Right cardiac atrium (tissue), 5 donors: ENCODE measurements around the gene APBB2. TPM values are rescaled to one million over a fixed set of nuclear protein-coding genes. Genes with fewer than 3 reads are reported as not detected.
A peak's percentile ranks its signal among the peaks of the same experiment; 100 is the strongest.
"Not testable (repeated sequence)": the region's sequence is repeated elsewhere in the genome, so short reads cannot be mapped to it uniquely, and the experiment has no call there.

Source experiments
- ATAC-seq, 2 donors: fragments of 200-7000 bp; cut with Tn5 transposase; one replicate each; pipeline versions ENCODE4 v1.8.0 to v1.9.1; 2020; ENCODE audit warnings: moderate library complexity in 2 of 2, mild to moderate bottlenecking in 1 of 2
- DNase-seq, 3 donors: peaks; one replicate each; pipeline ENCODE4 v3.0.0-alpha.2; 2020
- H3K27ac ChIP-seq: one replicate; pipeline ENCODE4 v1.5.1; 2013; ENCODE audit warnings: mild to moderate bottlenecking, low read length, control low read depth, moderate library complexity
- H3K27me3 ChIP-seq: one replicate; pipeline ENCODE4 v1.6.1; 2013; ENCODE audit not compliant: control insufficient read depth, insufficient read depth
- H3K4me1 ChIP-seq: one replicate; pipeline ENCODE4 v1.6.1; 2013; ENCODE audit warnings: low read length; ENCODE audit not compliant: control insufficient read depth, insufficient read depth
- H3K4me3 ChIP-seq: one replicate; pipeline ENCODE4 v1.5.1; 2013; ENCODE audit warnings: low read length, control low read depth
- H3K9me3 ChIP-seq: one replicate; pipeline ENCODE4 v1.6.1; 2013; ENCODE audit warnings: low read length; ENCODE audit not compliant: control insufficient read depth
- whole genome bisulfite sequencing: extraction: QIAGEN DNeasy Blood & Tissue Kit; methylation state at CpG from one replicate; pipeline ENCODE4 v1.1.7; 2013; 5-methylcytosine and 5-hydroxymethylcytosine counted together
- intact Hi-C, 4 donors: fragments of 100-400 bp; cut with DNase I; formaldehyde crosslinking; loops; one replicate each; pipeline versions ENCODE4 v1.11.0 to v1.14.0; 2022 to 2023
- polyA plus RNA-seq: library from polyadenylated mRNA; stranded (reverse); fragments of 200-250 nt; gene quantifications from one replicate; pipeline ENCODE4 v1.2.3, GENCODE V29; 2013
- total RNA-seq, 4 donors: library from RNA; stranded (reverse); fragmentation: NEBNext Ultra II Directional; extraction: Animal tissue kit (Norgen Biotek cat#: 25700); gene quantifications; one replicate each; pipeline ENCODE4 v1.2.1, GENCODE V29; 2021
- donor health status: healthy with polysubstance abuse.
- donor health status: DM: no; HTN: yes; CAD: no.
- donor health status: DM: no; HTN: no; CAD: no.
- donor health status: DM: no; HTN: yes; CAD: no; lungs with severe emphysema.
- donor health status: DM: yes; HTN: yes; CAD: no.

Gene APBB2
- total and polyA plus RNA-seq, 5 donors, result 12.7 to 46.2 (median 37.0) TPM

- intact Hi-C loops, result no loop called here
- H3K9me3 ChIP-seq, result no peaks in the 10 kb centered on the region
- peaks cover 4% of the 10 kb centered on the region for H3K4me1 ChIP-seq
- H3K27me3 ChIP-seq, result no peaks in the 10 kb centered on the region
- H3K27ac ChIP-seq, result no peak overlapping the region
- H3K4me3 ChIP-seq, result no peak overlapping the region
- DNase-seq, result no peak
- no peak for ATAC-seq
- 86% methylated on average over 1 of the region's 1 CpG for WGBS
Observed at GRCh38 chr4:41158274-41158673, 56.1 kb downstream of the APBB2 start.

- no peak for ATAC-seq
- H3K27me3 ChIP-seq, result no peaks in the 10 kb centered on the region
- no peak overlapping the region for H3K27ac ChIP-seq
- no peak for DNase-seq
- WGBS, result 69% methylated on average over 6 of the region's 6 CpGs
- intact Hi-C loops, result no loop called here
- peaks cover 4% of the 10 kb centered on the region for H3K4me1 ChIP-seq
- H3K9me3 ChIP-seq, result no peaks in the 10 kb centered on the region
- no peak overlapping the region for H3K4me3 ChIP-seq
Observed at GRCh38 chr4:41157009-41157408, 57.3 kb downstream of the APBB2 start.

- Histone ChIP-seq H3K9me3 (no peaks in the 10 kb centered on the region), H3K27ac (no peak overlapping the region), H3K4me1 (peaks cover 4% of the 10 kb centered on the region), H3K27me3 (no peaks in the 10 kb centered on the region), H3K4me3 (no peak overlapping the region)
- no peak for ATAC-seq
- intact Hi-C loops, result no loop called here
- WGBS, result 77% methylated on average over 10 of the region's 10 CpGs
- DNase-seq, result no peak
Observed at GRCh38 chr4:41156574-41156973, 57.8 kb downstream of the APBB2 start.

- 43% methylated on average over 5 of the region's 5 CpGs for WGBS
- Histone ChIP-seq H3K27me3 (no peaks in the 10 kb centered on the region), H3K4me3 (no peak overlapping the region), H3K27ac (no peak overlapping the region), H3K4me1 (peaks cover 4% of the 10 kb centered on the region), H3K9me3 (no peaks in the 10 kb centered on the region)
- intact Hi-C loops, result no loop called here
- peak; percentile 54 to 72 for ATAC-seq
- DNase-seq, result no peak
Observed at GRCh38 chr4:41155194-41155830, 59.0 kb downstream of the APBB2 start.

- Histone ChIP-seq H3K27me3 (no peaks in the 10 kb centered on the region), H3K4me3 (no peak overlapping the region), H3K27ac (no peak overlapping the region), H3K4me1 (peaks cover 4% of the 10 kb centered on the region), H3K9me3 (no peaks in the 10 kb centered on the region)
- WGBS, result 69% methylated on average over 5 of the region's 5 CpGs
- intact Hi-C loops, result no loop called here
- DNase-seq, result peak in 1 of 3 donors; percentile 21
- peak; percentile 64 to 67 for ATAC-seq
Observed at GRCh38 chr4:41154814-41155177, 59.5 kb downstream of the APBB2 start.

- no peaks in the 10 kb centered on the region for H3K9me3 ChIP-seq
- DNase-seq, result no peak
- H3K27me3 ChIP-seq, result no peaks in the 10 kb centered on the region
- no peak overlapping the region for H3K4me3 ChIP-seq
- H3K27ac ChIP-seq, result no peak overlapping the region
- WGBS, result 46% methylated on average over 6 of the region's 6 CpGs
- ATAC-seq, result peak; percentile 39 to 48
- H3K4me1 ChIP-seq, result peaks cover 4% of the 10 kb centered on the region
- intact Hi-C loops, result no loop called here
Observed at GRCh38 chr4:41154010-41154813, 60.1 kb downstream of the APBB2 start.

- H3K4me1 ChIP-seq, result no peaks in the 10 kb centered on the region
- no peaks in the 10 kb centered on the region for H3K9me3 ChIP-seq
- H3K4me3 ChIP-seq, result no peak overlapping the region
- intact Hi-C loops, result no loop called here
- no peaks in the 10 kb centered on the region for H3K27me3 ChIP-seq
- ATAC-seq, result no peak
- H3K27ac ChIP-seq, result no peak overlapping the region
- no peak for DNase-seq
- 82% methylated on average over 2 of the region's 2 CpGs for WGBS
Observed at GRCh38 chr4:41150401-41150800, 63.9 kb downstream of the APBB2 start.

- not testable (repeated sequence) for H3K27ac ChIP-seq, H3K4me1 ChIP-seq
Observed at GRCh38 chr4:41149568-41149967, 64.8 kb downstream of the APBB2 start.

GRCh38 chr4:41148931-41149330 is 65.4 kb downstream of the APBB2 start:
- H3K27ac ChIP-seq, result no peak overlapping the region
- ATAC-seq, result no peak
- no peaks in the 10 kb centered on the region for H3K9me3 ChIP-seq
- H3K4me3 ChIP-seq, result no peak overlapping the region
- intact Hi-C loops, result loop anchor here in 2 of 4 donors (10.0 kb wide), 1 partner anchor 56 kb away; no protein-coding TSS in a partner anchor
- peaks cover 3% of the 10 kb centered on the region for H3K4me1 ChIP-seq
- H3K27me3 ChIP-seq, result no peaks in the 10 kb centered on the region
- WGBS, result 70% methylated on average over 4 of the region's 4 CpGs
- no peak for DNase-seq

More at GRCh38 chr4:41149568-41149967, 64.8 kb downstream of the APBB2 start:
- intact Hi-C loops, result loop anchor here in 2 of 4 donors (10.0 kb wide), 1 partner anchor 55 kb away; no protein-coding TSS in a partner anchor
- not testable (repeated sequence) for ATAC-seq, H3K9me3 ChIP-seq, DNase-seq, H3K27me3 ChIP-seq, H3K4me3 ChIP-seq
- 92% methylated on average over 4 of the region's 4 CpGs for WGBS

GRCh38 chr4:41148292-41148691 is 66.0 kb downstream of the APBB2 start:
- peaks cover 5% of the 10 kb centered on the region for H3K4me1 ChIP-seq
- ATAC-seq, result no peak
- WGBS, result 86% methylated on average over 4 of the region's 4 CpGs

GRCh38 chr4:41147570-41147969 is 66.8 kb downstream of the APBB2 start:
- intact Hi-C loops, result loop anchor here in 2 of 4 donors (10.0 kb wide), 1 partner anchor 57 kb away; no protein-coding TSS in a partner anchor
- WGBS, result 95% methylated on average over 3 of the region's 3 CpGs

More at GRCh38 chr4:41148292-41148691, 66.0 kb downstream of the APBB2 start:
- intact Hi-C loops, result loop anchor here in 2 of 4 donors (10.0 kb wide), 1 partner anchor 57 kb away; no protein-coding TSS in a partner anchor
- H3K27ac ChIP-seq, result no peak overlapping the region
- H3K27me3 ChIP-seq, result no peaks in the 10 kb centered on the region
- DNase-seq, result no peak
- no peak overlapping the region for H3K4me3 ChIP-seq
- H3K9me3 ChIP-seq, result no peaks in the 10 kb centered on the region

More at GRCh38 chr4:41147570-41147969, 66.8 kb downstream of the APBB2 start:
- peak in 1 of 3 donors; percentile 38 for DNase-seq
- ATAC-seq, H3K27me3 ChIP-seq, H3K4me1 ChIP-seq, H3K4me3 ChIP-seq, H3K9me3 ChIP-seq: not testable (repeated sequence)
- peak overlapping the region; percentile 6 for H3K27ac ChIP-seq
